ENCODE data around the gene CNOT2. TPM values are rescaled to one million over a fixed set of nuclear protein-coding genes. Genes with fewer than 3 reads are reported as not detected.

CNOT2 gene, protein sequence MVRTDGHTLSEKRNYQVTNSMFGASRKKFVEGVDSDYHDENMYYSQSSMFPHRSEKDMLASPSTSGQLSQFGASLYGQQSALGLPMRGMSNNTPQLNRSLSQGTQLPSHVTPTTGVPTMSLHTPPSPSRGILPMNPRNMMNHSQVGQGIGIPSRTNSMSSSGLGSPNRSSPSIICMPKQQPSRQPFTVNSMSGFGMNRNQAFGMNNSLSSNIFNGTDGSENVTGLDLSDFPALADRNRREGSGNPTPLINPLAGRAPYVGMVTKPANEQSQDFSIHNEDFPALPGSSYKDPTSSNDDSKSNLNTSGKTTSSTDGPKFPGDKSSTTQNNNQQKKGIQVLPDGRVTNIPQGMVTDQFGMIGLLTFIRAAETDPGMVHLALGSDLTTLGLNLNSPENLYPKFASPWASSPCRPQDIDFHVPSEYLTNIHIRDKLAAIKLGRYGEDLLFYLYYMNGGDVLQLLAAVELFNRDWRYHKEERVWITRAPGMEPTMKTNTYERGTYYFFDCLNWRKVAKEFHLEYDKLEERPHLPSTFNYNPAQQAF
- total RNA-seq = 205 TPM

DNA sequence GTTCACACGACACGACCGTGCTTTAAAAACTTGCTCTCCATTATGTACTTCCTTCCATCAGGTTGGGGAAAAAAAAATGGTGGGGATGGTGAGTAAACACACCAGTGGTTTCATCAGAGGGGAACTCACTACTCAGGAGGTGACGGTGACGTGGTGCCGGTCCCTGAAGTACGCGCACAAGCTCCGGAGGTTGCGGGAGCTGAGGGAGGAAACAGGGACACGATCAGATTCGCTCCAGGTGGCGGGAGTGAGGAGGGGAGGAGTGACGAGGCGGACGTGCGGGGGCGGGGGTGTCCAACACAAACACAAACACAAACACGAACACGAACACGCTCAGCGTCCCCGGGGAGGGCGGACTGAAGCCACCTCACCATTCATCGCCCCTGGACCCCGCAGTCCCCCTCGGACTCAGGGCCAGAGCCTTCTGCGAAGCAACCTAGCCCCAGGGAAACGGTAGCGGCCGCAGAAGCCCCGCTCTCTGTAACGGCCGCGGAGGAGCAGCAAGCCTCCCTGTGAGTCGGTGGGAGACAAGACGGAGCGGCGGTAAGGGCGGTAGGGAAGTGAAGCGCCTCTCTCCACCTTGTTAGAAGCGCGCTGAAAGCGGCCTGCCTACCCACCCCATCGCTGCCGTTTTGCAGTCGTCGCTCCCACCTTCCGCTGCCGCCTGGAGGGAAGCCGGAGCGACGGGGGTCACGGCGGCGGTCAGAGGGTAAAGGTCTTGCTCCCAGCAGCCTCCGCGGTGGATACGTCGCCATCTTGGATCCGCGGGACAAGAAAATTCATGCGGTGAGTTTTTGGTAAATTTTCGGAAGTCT lies at the start of gene CNOT2:
Gene CNOT2 (plus strand): TSS at position 739 of the 815 bp plus-strand sequence. CDS start 34,794 bp downstream, outside the sequence.

DNA sequence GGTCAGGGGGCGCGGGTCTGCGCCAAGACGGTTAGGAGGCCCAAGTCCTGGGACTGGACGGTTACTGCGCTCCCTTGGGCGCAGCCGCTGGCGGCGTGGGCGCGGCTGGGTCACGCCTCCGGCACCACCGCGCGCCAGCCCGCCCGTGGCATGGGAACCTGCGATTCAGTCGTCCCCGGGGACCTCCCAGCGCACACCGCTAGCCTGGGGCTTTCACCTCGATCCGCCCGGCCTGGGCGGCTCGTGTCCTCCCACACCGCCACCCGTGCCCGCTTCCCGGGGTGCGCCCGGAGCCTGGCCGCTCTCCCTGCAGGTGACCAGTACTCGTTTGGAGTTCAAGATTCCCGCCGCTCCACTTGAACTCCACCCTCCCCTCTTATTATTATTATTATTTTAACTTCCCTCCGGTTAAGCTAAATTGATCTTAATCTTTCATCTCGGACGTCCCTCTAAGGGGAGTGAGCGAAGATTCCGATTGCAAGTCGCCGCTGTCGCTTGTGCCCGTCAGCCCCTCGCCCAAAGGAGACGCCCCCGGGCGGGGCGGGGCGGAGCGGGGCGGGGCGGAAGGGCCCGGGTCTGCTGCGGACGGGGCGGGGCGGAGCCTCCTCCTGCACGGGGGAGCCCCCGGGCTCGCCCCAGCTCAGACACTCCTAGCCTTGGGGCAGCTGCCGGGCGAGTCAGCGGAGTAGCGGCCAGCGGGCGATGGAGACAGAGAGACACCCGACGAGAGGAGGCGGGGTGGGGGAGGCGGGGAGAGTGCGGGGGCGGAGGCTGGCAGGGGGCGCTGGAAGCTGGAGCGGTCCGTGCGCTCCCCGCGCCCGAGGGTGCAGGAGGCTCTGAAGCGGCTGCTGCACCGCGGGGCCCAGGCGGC lies 122.7 kb downstream of the CNOT2 start, which contains the start of gene KCNMB4:
Gene KCNMB4 (plus strand): TSS at position 643 of the 871 bp plus-strand sequence. CDS start 445 bp downstream, outside the sequence.

Other genes starting within 250 kb of the CNOT2 start
- gene KCNMB4, start 122.9 kb downstream of the CNOT2 start, total RNA-seq = 8.9 TPM